Occipital lobe (tissue), 2 donors: ENCODE data around the gene MEMO1. TPM values are rescaled to one million over a fixed set of nuclear protein-coding genes. Genes with fewer than 3 reads are reported as not detected.
"Not testable (repeated sequence)": the region's sequence is repeated elsewhere in the genome, so short reads cannot be mapped to it uniquely, and the experiment has no call there.

Experiments
- DNase-seq: peaks from one replicate; lab custom pipeline; 2025; lab: John Stamatoyannopoulos, UW
- total RNA-seq: library from RNA; depleted of rRNA; stranded (reverse); fragments of >200 nt; gene quantifications from one replicate; pipeline ENCODE4 v1.2.3, GENCODE V29; 2014

Gene MEMO1
- 79.1 TPM for total RNA-seq

- DNase-seq: peak; percentile 91
Measured at GRCh38 chr2:32010670-32011484, at the start of gene MEMO1. Gene MEMO1, minus strand, starts transcription at chr2:32011008. Its CDS starts 761 bp downstream, at chr2:32010247.

GRCh38 chr2:32060266-32060665 lies 49.5 kb upstream of the MEMO1 start:
- no peak for DNase-seq

GRCh38 chr2:32058130-32058529 lies 47.3 kb upstream of the MEMO1 start:
- DNase-seq: no peak

- not testable (repeated sequence) for DNase-seq
Measured at GRCh38 chr2:32054583-32054982, 43.8 kb upstream of the MEMO1 start.

GRCh38 chr2:32051836-32052439 lies 41.1 kb upstream of the MEMO1 start:
- DNase-seq: no peak

GRCh38 chr2:32043561-32043960 lies 32.8 kb upstream of the MEMO1 start:
- DNase-seq: no peak

GRCh38 chr2:32039447-32040219 lies 28.8 kb upstream of the MEMO1 start, which contains the start of gene DPY30:
Gene DPY30, minus strand, starts transcription at chr2:32039805. Its CDS starts 349 bp downstream, at chr2:32039456.
- peak; percentile 89 for DNase-seq

GRCh38 chr2:32034198-32034887 lies 23.5 kb upstream of the MEMO1 start:
- not testable (repeated sequence) for DNase-seq

GRCh38 chr2:32018789-32019482 lies 8.1 kb upstream of the MEMO1 start:
- DNase-seq: not testable (repeated sequence)

GRCh38 chr2:32012872-32013271 lies 2.1 kb upstream of the MEMO1 start:
- no peak for DNase-seq

- DNase-seq: no peak
Measured at GRCh38 chr2:32011485-32011960, 715 bp upstream of the MEMO1 start.

GRCh38 chr2:32010280-32010669 lies 533 bp downstream of the MEMO1 start:
- not testable (repeated sequence) for DNase-seq

GRCh38 chr2:32009516-32010256 lies 1.1 kb downstream of the MEMO1 start:
- DNase-seq: peak; percentile 9

GRCh38 chr2:32008805-32009515 lies 1.8 kb downstream of the MEMO1 start:
- no peak for DNase-seq

- no peak for DNase-seq
Measured at GRCh38 chr2:32007121-32007391, 3.8 kb downstream of the MEMO1 start.

- no peak for DNase-seq
Measured at GRCh38 chr2:32005371-32005976, 5.3 kb downstream of the MEMO1 start.

GRCh38 chr2:32003791-32004190 lies 7.0 kb downstream of the MEMO1 start:
- no peak for DNase-seq

GRCh38 chr2:32002406-32002805 lies 8.4 kb downstream of the MEMO1 start:
- DNase-seq: no peak

GRCh38 chr2:31999438-31999837 lies 11.4 kb downstream of the MEMO1 start:
- no peak for DNase-seq
